GM23338 (cell line): Measurements from ENCODE around the gene MYO7B.

ENCODE experiments used
- CTCF ChIP-seq, 2 experiments: fragments of 200-600 bp in 1 of 2; sonication (generic) in 1 of 2; conservative IDR thresholded peaks; 2 replicates each; pipeline versions ENCODE4 v1.5.1 to v1.6.1; 2016 to 2017; ENCODE audit warnings: antibody characterized with exemption in 2 of 2, low read depth in 2 of 2, mild to moderate bottlenecking in 2 of 2, moderate library complexity in 1 of 2
- EZH2 ChIP-seq: fragments of 200-600 bp; sonication (generic); IDR thresholded peaks from one replicate; pipeline ENCODE4 v1.8.0; 2017; ENCODE audit warnings: antibody characterized with exemption, mild to moderate bottlenecking, low read depth; ENCODE audit not compliant: unreplicated experiment
- REST ChIP-seq: IDR thresholded peaks from one replicate; pipeline ENCODE4 v1.6.1; 2018; ENCODE audit warnings: antibody characterized with exemption; ENCODE audit not compliant: unreplicated experiment

GRCh38 chr2:127510073-127510472 is 25.4 kb upstream of the MYO7B start:
- TF ChIP-seq CTCF (conservative IDR thresholded peaks at IDR 0.05; ENCODE audit: low read depth in 2 of 2) = no peak
- TF ChIP-seq EZH2 = no peak
- no peak for TF ChIP-seq REST
